Left lobe of liver (tissue), 2 donors: ENCODE data around the gene STX1B. TPM values are rescaled to one million over a fixed set of nuclear protein-coding genes. Genes with fewer than 3 reads are reported as not detected.
A peak's percentile ranks its signal among the peaks of the same experiment; 100 is the strongest.
"Not testable (repeated sequence)": the region's sequence is repeated elsewhere in the genome, so short reads cannot be mapped to it uniquely, and the experiment has no call there.

Experiments used
- ATAC-seq: fragments of 200-7000 bp; cut with Tn5 transposase; one replicate; pipeline ENCODE4 v1.9.1; 2020; ENCODE audit warnings: mild to moderate bottlenecking, moderate library complexity
- DNase-seq: peaks from one replicate; pipeline ENCODE4 v3.0.0-alpha.2; 2020; ENCODE audit warnings: low spot score
- total RNA-seq: library from RNA; stranded (reverse); gene quantifications from one replicate; pipeline ENCODE4 v1.2.1, GENCODE V29; 2021
- donor health status: DM: no; HTN: no; CAD: no; lungs with moderate emphysema.
- donor health status: DM: no; HTN: yes; CAD: no.

Gene STX1B
- 4.2 TPM for total RNA-seq

- ATAC-seq = no peak
- no peak for DNase-seq
Measured at GRCh38 chr16:31010585-31011325, at the start of gene STX1B. TSS of gene STX1B (minus strand) at chr16:31010638. CDS start at chr16:31010396, 242 bp downstream.

DNA sequence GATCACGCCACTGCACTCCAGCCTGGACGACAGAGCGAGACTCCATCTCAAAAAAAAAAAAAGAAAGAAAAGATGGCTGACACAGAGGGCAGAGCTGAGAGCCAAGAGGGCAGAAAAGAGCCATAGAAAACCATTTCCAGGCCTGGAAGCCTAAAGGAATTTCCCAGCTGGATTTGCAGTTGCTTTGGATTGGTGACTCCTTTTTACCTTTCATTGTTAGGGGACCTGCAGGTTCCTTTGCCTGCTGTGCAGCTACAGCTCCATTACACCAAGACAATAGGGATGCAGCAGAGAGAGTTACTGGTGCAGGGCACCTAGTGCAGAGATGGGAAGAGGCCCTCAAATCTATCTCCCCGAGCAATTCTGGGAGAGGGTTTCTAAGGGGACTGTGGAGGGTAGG lies 45.2 kb upstream of the STX1B start:
- ATAC-seq (no peak), DNase-seq (no peak)

DNA sequence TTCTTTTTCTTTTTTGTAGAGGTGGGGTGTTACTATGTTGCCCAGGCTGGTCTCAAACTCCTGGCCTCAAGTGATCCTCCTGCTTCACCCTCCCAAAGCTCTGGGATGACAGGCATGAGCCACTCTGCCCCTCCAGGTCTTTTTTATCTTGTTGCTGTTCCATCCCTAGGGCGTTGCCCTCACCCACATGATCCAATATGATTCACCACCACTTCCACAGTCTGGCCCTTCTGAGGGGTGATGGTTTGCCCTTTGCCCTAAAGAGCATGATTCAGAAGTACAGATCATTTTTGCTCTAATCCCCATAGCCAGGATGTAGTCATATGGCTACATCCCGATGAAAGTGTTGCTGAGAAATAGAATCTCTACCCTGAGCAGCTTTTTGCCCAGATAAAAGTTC lies 41.7 kb upstream of the STX1B start:
- DNase-seq = no peak
- peak; percentile 39 for ATAC-seq

GRCh38 chr16:31050280-31051030 lies 40.0 kb upstream of the STX1B start:
- ATAC-seq = no peak
- no peak for DNase-seq

- ATAC-seq (peak; percentile 44), DNase-seq (no peak)
Measured at GRCh38 chr16:31043898-31044481, 33.6 kb upstream of the STX1B start.

GRCh38 chr16:31043352-31043751 lies 32.9 kb upstream of the STX1B start:
- no peak for DNase-seq
- ATAC-seq = no peak

GRCh38 chr16:31042866-31043265 lies 32.4 kb upstream of the STX1B start:
- DNase-seq (no peak), ATAC-seq (no peak)

DNA sequence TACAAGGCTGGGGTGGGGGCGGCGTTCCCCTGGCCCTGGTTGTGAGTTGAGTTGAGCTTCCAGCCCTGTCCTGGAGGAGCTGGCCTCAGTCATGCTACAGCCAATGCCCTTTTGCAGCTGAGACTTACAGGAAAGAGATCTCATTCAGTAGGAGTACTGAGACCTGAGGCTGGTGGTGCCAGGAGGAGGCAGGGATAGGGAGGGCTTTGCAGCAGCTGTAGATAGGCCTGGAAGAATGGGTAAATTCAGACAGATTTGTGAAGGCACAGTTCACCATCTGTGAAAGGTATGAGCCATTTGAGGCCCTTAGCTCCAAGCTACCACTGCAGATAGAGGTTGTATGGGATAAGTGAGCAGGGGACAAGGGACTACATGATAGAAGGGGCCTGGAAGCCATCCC lies 28.6 kb upstream of the STX1B start:
- DNase-seq (no peak), ATAC-seq (no peak)

GRCh38 chr16:31036691-31037090 lies 26.3 kb upstream of the STX1B start:
- DNase-seq (no peak), ATAC-seq (no peak)

DNA sequence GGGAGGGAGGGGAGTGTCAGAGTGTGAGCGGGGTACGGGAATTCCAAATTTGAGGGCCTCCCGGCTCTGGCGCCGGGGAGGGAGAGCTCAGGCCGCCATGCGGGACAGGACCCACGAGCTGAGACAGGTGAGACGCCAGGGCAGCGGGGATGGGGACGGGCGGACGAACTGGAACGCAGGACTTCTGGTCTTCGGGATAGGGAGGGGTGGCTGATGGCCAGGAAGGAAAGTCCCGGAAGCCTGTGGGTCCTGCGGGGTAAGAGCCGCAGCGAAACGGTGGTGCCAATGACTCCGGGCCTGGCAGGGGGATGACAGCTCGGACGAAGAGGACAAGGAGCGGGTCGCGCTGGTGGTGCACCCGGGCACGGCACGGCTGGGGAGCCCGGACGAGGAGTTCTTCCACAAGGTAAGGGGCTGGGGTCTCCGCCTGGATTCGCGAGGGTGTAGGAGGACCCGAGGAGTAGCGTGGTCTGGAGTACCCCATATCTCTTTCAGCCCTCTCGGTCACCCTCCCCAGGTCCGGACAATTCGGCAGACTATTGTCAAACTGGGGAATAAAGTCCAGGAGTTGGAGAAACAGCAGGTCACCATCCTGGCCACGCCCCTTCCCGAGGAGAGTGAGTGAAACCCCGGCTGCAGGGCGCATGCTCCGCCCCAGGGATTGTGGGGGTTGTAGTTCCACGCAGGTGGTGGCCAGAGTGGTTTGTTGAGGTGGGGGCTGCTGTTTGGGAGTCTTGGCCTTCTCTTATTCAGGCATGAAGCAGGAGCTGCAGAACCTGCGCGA lies 23.5 kb upstream of the STX1B start:
- DNase-seq = peak; percentile 94
- ATAC-seq = peak; percentile 88

GRCh38 chr16:31032736-31033708 lies 22.6 kb upstream of the STX1B start, which contains the start of gene STX4:
TSS of gene STX4 (plus strand) at chr16:31033558. CDS start at chr16:31033806, 248 bp downstream.
- ATAC-seq (peak; percentile 92), DNase-seq (peak; percentile 98)

GRCh38 chr16:31031276-31031675 lies 20.8 kb upstream of the STX1B start:
- no peak for ATAC-seq
- no peak for DNase-seq

DNA sequence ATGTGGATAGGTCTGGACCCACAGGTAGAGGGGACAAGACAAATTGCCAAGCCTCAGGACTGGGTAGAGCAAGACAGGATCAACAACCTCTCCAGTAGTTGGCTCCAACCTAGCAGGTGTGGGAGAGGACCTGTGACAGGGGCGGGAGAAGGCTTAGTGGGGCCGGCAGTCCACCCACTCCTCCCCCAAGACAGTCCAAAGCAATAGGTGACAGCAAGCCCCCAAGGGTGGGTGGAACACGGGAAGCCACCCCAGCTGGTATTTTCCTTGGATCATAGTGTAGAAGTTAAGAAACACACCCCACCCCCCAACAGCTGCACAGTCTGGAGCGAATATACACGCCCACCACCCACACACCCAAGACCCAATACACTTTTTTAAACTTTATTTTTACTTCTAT lies 18.8 kb upstream of the STX1B start:
- ATAC-seq = no peak
- DNase-seq = no peak

DNA sequence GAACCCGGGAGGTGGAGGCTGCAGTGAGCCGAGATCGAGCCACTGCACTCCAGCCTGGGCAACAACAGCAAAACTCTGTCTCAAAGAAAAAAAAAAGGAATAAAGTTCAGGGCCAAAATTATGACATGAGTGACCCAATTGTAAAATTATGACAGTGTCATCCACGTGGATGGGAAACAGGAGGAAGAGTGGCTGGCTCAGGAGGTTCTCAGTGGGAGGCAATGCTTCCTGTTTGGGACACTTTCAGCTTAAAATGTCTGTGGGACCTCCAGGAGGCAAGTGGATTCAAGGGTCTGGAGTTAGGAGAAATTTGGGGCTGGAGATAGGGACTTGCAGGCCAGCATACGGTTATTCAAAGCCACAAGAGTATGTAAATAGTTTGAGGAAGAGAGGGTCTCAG lies 14.9 kb upstream of the STX1B start:
- DNase-seq (no peak), ATAC-seq (peak; percentile 23)

GRCh38 chr16:31023627-31024226 lies 13.3 kb upstream of the STX1B start:
- DNase-seq (no peak), ATAC-seq (no peak)

DNA sequence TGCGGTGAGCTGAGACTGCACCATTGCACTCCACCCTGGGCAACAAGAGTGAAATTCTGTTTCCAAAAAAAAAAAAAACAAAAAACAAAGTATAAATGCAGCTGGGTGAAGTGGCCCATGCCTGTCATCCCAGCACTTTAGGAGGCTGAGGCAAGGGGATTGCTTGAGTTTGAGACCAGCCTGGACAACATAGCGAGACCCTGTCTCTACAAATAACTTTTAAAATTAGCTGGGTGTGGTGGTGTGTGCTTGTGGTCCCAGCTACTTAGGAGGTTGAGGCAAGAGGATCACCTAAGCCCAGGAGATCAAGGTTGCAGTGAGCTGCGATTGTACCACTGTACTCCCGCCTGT lies 12.8 kb upstream of the STX1B start:
- no peak for ATAC-seq
- DNase-seq = no peak

- ATAC-seq (no peak), DNase-seq (no peak)
Measured at GRCh38 chr16:31022544-31023251, 12.3 kb upstream of the STX1B start.

GRCh38 chr16:31020536-31020935 lies 10.1 kb upstream of the STX1B start:
- no peak for ATAC-seq
- DNase-seq = no peak

GRCh38 chr16:31017756-31018155 lies 7.3 kb upstream of the STX1B start:
- not testable (repeated sequence) for ATAC-seq, DNase-seq
